ENCODE data around the gene PDIA2. TPM values are rescaled to one million over a fixed set of nuclear protein-coding genes. Genes with fewer than 3 reads are reported as not detected.

Gene PDIA2
- polyA plus RNA-seq, 1 of the 3 experiments (the other 2 are of a cell fraction), result 1.7 TPM

DNA sequence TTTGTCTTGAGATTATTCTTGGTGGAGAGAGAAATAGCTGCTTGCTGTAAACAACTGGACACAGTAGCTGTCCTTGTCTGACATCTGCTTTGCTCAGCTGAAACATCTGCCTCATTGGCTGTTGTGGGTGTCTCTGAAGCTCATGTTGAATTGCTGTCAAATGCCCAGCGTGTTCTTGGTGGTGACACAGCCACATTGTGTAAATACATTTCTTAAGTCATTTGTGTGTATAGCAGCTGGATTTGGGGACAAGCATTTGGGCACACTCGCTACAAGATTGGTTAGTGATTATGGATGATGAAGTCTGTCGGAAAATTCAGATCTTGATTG is 43.1 kb upstream of the PDIA2 start:
- CTCF ChIA-PET, result interaction anchor here (1.5 to 1.6 kb wide), 3 partner anchors 9 to 123 kb away, joined by 4 to 9 read pairs (median 6); partner anchors contain the start of gene HBQ1
- no peak overlapping the region for H3K27ac ChIP-seq (ENCODE audit: low read depth in 2 of 2, low read length in 1 of 2)
- no peak for DNase-seq

DNA sequence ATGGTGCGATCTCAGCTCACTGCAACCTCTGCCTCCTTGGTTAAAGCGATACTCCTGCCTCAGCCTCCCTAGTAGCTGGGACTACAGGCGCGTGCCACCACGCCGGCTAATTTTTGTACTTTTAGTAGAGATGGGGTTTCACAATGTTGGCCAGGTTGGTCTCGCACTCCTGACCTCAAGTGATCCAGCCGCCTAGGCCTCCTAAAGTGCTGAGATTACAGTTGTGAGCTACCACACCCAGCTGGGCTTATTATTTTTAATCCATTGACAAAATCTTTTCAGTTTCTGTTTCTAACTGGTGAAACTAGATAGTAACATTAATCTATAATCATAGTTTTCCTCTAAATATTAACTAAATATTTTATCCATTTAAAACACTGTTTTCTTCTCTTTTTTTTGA is 42.4 kb upstream of the PDIA2 start:
- H3K4me1 ChIP-seq (ENCODE audit: control insufficient read depth in 1 of 2, insufficient read depth in 2 of 2, low read depth in 1 of 2, low read length in 1 of 2), result no peaks in the 10 kb centered on the region
- H2AFZ ChIP-seq (ENCODE audit: low read depth), result no peak overlapping the region
- H3K4me3 ChIP-seq (ENCODE audit: low read depth in 2 of 2, low read length in 1 of 2), result no peak overlapping the region
- H3F3A ChIP-seq (replicated peaks; ENCODE audit: insufficient read depth), result peaks cover 6% of the 10 kb centered on the region
- no peaks in the 10 kb centered on the region for H4K20me1 ChIP-seq (ENCODE audit: insufficient read depth)
- H3K79me2 ChIP-seq (ENCODE audit: insufficient read depth), result peaks cover 49% of the 10 kb centered on the region
- H3K36me3 ChIP-seq (replicated peaks in 1 of 2; ENCODE audit: control insufficient read depth in 1 of 2, insufficient read depth in 2 of 2, low read length in 1 of 2), result no peaks in the 10 kb centered on the region
- H3K9me3 ChIP-seq, result no peaks in the 10 kb centered on the region
- no peak overlapping the region for H3K27ac ChIP-seq (ENCODE audit: low read depth in 2 of 2, low read length in 1 of 2)
- H3K27me3 ChIP-seq (ENCODE audit: insufficient read depth), result no peaks in the 10 kb centered on the region
- ChIA-PET CTCF (interaction anchor here (1.5 to 1.6 kb wide), 3 partner anchors 9 to 122 kb away, joined by 4 to 9 read pairs (median 6); partner anchors contain the start of gene HBQ1), POLR2A (no interaction called here)
- DNase-seq, result no peak
- no peaks in the 10 kb centered on the region for H3K9me2 ChIP-seq
- no peak for TF ChIP-seq RCOR1 (IDR thresholded peaks at IDR 0.05; ENCODE audit: low read length)
- no peak for TF ChIP-seq POLR2AphosphoS5 (IDR thresholded peaks at IDR 0.05; ENCODE audit: low read depth, low read length)
- no peak for TF ChIP-seq JUND (IDR thresholded peaks at IDR 0.05)
- TF ChIP-seq TCF12 (IDR thresholded peaks at IDR 0.05), result no peak
- no peak overlapping the region for H3K4me2 ChIP-seq
- no peak overlapping the region for H3K9ac ChIP-seq
- WGBS (ENCODE audit: low lambda C conversion rate), result 94% methylated on average over 8 of the region's 8 CpGs

More for the DNA sequence above, 43.1 kb upstream of the PDIA2 start:
- Histone ChIP-seq H3K36me3 (replicated peaks in 1 of 2; ENCODE audit: control insufficient read depth in 1 of 2, insufficient read depth in 2 of 2, low read length in 1 of 2) (no peaks in the 10 kb centered on the region), H3K4me1 (ENCODE audit: control insufficient read depth in 1 of 2, insufficient read depth in 2 of 2, low read depth in 1 of 2, low read length in 1 of 2) (no peaks in the 10 kb centered on the region), H3K27me3 (ENCODE audit: insufficient read depth) (no peaks in the 10 kb centered on the region), H3K9me3 (no peaks in the 10 kb centered on the region), H3F3A (replicated peaks; ENCODE audit: insufficient read depth) (peaks cover 13% of the 10 kb centered on the region), H2AFZ (ENCODE audit: low read depth) (no peak overlapping the region), H3K9ac (no peak overlapping the region), H3K4me2 (no peak overlapping the region), H3K79me2 (ENCODE audit: insufficient read depth) (peaks cover 49% of the 10 kb centered on the region), H4K20me1 (ENCODE audit: insufficient read depth) (no peaks in the 10 kb centered on the region), H3K9me2 (no peaks in the 10 kb centered on the region), H3K4me3 (ENCODE audit: low read depth in 2 of 2, low read length in 1 of 2) (no peak overlapping the region)
- POLR2A ChIA-PET, result no interaction called here
- 84% methylated on average over 3 of the region's 3 CpGs for WGBS (ENCODE audit: low lambda C conversion rate)
- TF ChIP-seq, protein P1, sequence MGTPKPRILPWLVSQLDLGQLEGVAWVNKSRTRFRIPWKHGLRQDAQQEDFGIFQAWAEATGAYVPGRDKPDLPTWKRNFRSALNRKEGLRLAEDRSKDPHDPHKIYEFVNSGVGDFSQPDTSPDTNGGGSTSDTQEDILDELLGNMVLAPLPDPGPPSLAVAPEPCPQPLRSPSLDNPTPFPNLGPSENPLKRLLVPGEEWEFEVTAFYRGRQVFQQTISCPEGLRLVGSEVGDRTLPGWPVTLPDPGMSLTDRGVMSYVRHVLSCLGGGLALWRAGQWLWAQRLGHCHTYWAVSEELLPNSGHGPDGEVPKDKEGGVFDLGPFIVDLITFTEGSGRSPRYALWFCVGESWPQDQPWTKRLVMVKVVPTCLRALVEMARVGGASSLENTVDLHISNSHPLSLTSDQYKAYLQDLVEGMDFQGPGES (IDR thresholded peaks at IDR 0.05; ENCODE audit: low read depth, low read length), result no peak
- no peak for TF ChIP-seq YY1 (IDR thresholded peaks at IDR 0.05; ENCODE audit: low read depth)
- TF ChIP-seq, protein P2, sequence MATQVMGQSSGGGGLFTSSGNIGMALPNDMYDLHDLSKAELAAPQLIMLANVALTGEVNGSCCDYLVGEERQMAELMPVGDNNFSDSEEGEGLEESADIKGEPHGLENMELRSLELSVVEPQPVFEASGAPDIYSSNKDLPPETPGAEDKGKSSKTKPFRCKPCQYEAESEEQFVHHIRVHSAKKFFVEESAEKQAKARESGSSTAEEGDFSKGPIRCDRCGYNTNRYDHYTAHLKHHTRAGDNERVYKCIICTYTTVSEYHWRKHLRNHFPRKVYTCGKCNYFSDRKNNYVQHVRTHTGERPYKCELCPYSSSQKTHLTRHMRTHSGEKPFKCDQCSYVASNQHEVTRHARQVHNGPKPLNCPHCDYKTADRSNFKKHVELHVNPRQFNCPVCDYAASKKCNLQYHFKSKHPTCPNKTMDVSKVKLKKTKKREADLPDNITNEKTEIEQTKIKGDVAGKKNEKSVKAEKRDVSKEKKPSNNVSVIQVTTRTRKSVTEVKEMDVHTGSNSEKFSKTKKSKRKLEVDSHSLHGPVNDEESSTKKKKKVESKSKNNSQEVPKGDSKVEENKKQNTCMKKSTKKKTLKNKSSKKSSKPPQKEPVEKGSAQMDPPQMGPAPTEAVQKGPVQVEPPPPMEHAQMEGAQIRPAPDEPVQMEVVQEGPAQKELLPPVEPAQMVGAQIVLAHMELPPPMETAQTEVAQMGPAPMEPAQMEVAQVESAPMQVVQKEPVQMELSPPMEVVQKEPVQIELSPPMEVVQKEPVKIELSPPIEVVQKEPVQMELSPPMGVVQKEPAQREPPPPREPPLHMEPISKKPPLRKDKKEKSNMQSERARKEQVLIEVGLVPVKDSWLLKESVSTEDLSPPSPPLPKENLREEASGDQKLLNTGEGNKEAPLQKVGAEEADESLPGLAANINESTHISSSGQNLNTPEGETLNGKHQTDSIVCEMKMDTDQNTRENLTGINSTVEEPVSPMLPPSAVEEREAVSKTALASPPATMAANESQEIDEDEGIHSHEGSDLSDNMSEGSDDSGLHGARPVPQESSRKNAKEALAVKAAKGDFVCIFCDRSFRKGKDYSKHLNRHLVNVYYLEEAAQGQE (IDR thresholded peaks at IDR 0.05; ENCODE audit: low read depth, low read length), result no peak
- TF ChIP-seq ELF1 (IDR thresholded peaks at IDR 0.05), result no peak
